Spleen (tissue), 7 donors: ENCODE data around the gene PACS2.

Experiments
- CTCF ChIP-seq, 11 experiments: fragments of 200-600 bp in 7 of 11; fragments of 450-650 bp in 4 of 11; sonication (generic) in 4 of 11; IDR thresholded peaks in 8 of 11; conservative IDR thresholded peaks in 3 of 11; 1 replicate in 7 of 11; 2 replicates in 4 of 11; pipeline versions ENCODE4 v1.4.0 to v1.8.0; 2016 to 2021; ENCODE audit warnings: antibody characterized with exemption in 11 of 11, inconsistent platforms in 4 of 11, mild to moderate bottlenecking in 1 of 11
- POLR2A ChIP-seq, 3 donors: fragments of 450-650 bp; IDR thresholded peaks; one replicate each; pipeline ENCODE4 v1.5.1; 2017; ENCODE audit warnings: antibody characterized with exemption in 3 of 3, mild to moderate bottlenecking in 1 of 3
- POLR2AphosphoS5 ChIP-seq, 3 donors: sonication (generic); formaldehyde crosslinking; IDR thresholded peaks; one replicate each; pipeline ENCODE4 v1.5.1; 2017; ENCODE audit warnings: antibody characterized with exemption in 3 of 3
- donor health status: DM: no; HTN: no; CAD: no; lungs with moderate emphysema.
- donor health status: DM: no; HTN: no; CAD: no.
- donor health status: DM: no; HTN: no; CAD: no.

- TF ChIP-seq CTCF (IDR thresholded peaks at IDR 0.05 in 8 of 11, conservative IDR thresholded peaks at IDR 0.05 in 3 of 11) = no peak
- TF ChIP-seq POLR2AphosphoS5 (IDR thresholded peaks at IDR 0.05) = no peak
- no peak for TF ChIP-seq POLR2A (IDR thresholded peaks at IDR 0.05)
Measured at GRCh38 chr14:105349992-105350391, 35.4 kb downstream of the PACS2 start.
